Natural killer cell (primary cell): ENCODE results near the gene DCDC2B. TPM values are rescaled to one million over a fixed set of nuclear protein-coding genes. Genes with fewer than 3 reads are reported as not detected.
A peak's percentile ranks its signal among the peaks of the same experiment; 100 is the strongest.

Experiments
- ATAC-seq, 3 donors: fragments of 150-1000 bp in 2 of 3; fragments of 200-7000 bp in 1 of 3; cut with Tn5 transposase; 1 replicate in 1 of 3; 2 replicates in 2 of 3; pipeline ENCODE4 v1.10.0; 2021; ENCODE audit warnings: mild to moderate bottlenecking in 2 of 3, moderate library complexity in 2 of 3
- DNase-seq, 2 donors: peaks; one replicate each; pipeline versions ENCODE4 v3.0.0 to v3.0.0-alpha.2; 2013 to 2021; ENCODE audit warnings: mixed read lengths in 1 of 2
- H3K27ac ChIP-seq: one replicate; pipeline ENCODE4 v1.5.1; 2013; ENCODE audit warnings: mild to moderate bottlenecking, low read length
- H3K27me3 ChIP-seq: one replicate; pipeline ENCODE4 v1.6.1; 2013; ENCODE audit warnings: low read length; ENCODE audit not compliant: control insufficient read depth, insufficient read depth
- H3K36me3 ChIP-seq: one replicate; pipeline ENCODE4 v1.6.1; 2013; ENCODE audit warnings: low read length; ENCODE audit not compliant: control insufficient read depth, insufficient read depth
- H3K4me1 ChIP-seq: one replicate; pipeline ENCODE4 v1.6.1; 2013; ENCODE audit warnings: low read length; ENCODE audit not compliant: control insufficient read depth, insufficient read depth
- H3K4me3 ChIP-seq: one replicate; pipeline ENCODE4 v1.5.1; 2013; ENCODE audit warnings: low read length
- H3K9me3 ChIP-seq: one replicate; pipeline ENCODE4 v1.6.1; 2013; ENCODE audit warnings: low read length; ENCODE audit not compliant: control insufficient read depth, insufficient read depth
- H3K27ac Mint-ChIP-seq, 2 donors: one replicate each; pipeline ENCODE4 v1.8.0; 2022; ENCODE audit warnings: mild to moderate bottlenecking in 2 of 2, mixed read lengths in 2 of 2, moderate library complexity in 1 of 2
- H3K27me3 Mint-ChIP-seq, 2 donors: one replicate each; pipeline ENCODE4 v1.8.0; 2022; ENCODE audit warnings: low read depth in 2 of 2, mixed read lengths in 2 of 2
- H3K36me3 Mint-ChIP-seq: one replicate; pipeline ENCODE4 v1.8.0; 2022; ENCODE audit warnings: mixed read lengths
- H3K4me1 Mint-ChIP-seq, 2 donors: one replicate each; pipeline ENCODE4 v1.8.0; 2022; ENCODE audit warnings: mixed read lengths in 2 of 2
- H3K4me3 Mint-ChIP-seq: one replicate; pipeline ENCODE4 v1.8.0; 2022; ENCODE audit warnings: mild to moderate bottlenecking, moderate library complexity, mixed read lengths
- H3K9me3 Mint-ChIP-seq, 2 donors: one replicate each; pipeline ENCODE4 v1.8.0; 2022; ENCODE audit warnings: mixed read lengths in 2 of 2
- CTCF ChIP-seq: fragments of 200-600 bp; IDR thresholded peaks from one replicate; pipeline ENCODE4 v1.8.0; 2022; ENCODE audit warnings: antibody characterized with exemption
- WGBS: methylation state at CpG from one replicate; pipeline ENCODE4 v1.1.7; 2013; ENCODE audit warnings: missing lambda C conversion rate; ENCODE audit not compliant: insufficient coverage; 5-methylcytosine and 5-hydroxymethylcytosine counted together
- intact Hi-C: fragments of 100-400 bp; cut with micrococcal nuclease; formaldehyde crosslinking; loops from one replicate; pipeline ENCODE4 v1.14.2; 2022
- total RNA-seq, 4 donors: library from RNA; stranded (reverse); fragments of 120-200 nt in 1 of 4; gene quantifications; one replicate each; pipeline versions ENCODE4 v1.2.3 to v1.2.4, GENCODE V29; 2013 to 2022

Gene DCDC2B
- total RNA-seq, 3 donors from 2014 or later (not counting 1 experiment from before 2014, with no cell fraction given): not detected

- DNase-seq: no peak
- ATAC-seq: no peak
- no peak overlapping the region for H3K27ac ChIP-seq
- no peak for TF ChIP-seq CTCF
- Mint-ChIP-seq H3K27me3 (no peaks in the 10 kb centered on the region), H3K4me3 (no peak overlapping the region), H3K36me3 (peaks cover 16% of the 10 kb centered on the region), H3K9me3 (no peaks in the 10 kb centered on the region), H3K27ac (no peak overlapping the region), H3K4me1 (peaks cover 0 to 5% of the 10 kb centered on the region in 2 donors)
- H3K9me3 ChIP-seq: no peaks in the 10 kb centered on the region
- intact Hi-C loops: no loop called here
- 96% methylated on average over 3 of the region's 4 CpGs for WGBS
- peaks cover 54% of the 10 kb centered on the region for H3K36me3 ChIP-seq
- H3K27me3 ChIP-seq: no peaks in the 10 kb centered on the region
- no peaks in the 10 kb centered on the region for H3K4me1 ChIP-seq
- no peak overlapping the region for H3K4me3 ChIP-seq
Observed at GRCh38 chr1:32170991-32171390, 37.9 kb upstream of the DCDC2B start.

GRCh38 chr1:32172621-32173245 lies 36.2 kb upstream of the DCDC2B start:
- Histone ChIP-seq H3K9me3 (no peaks in the 10 kb centered on the region), H3K36me3 (peaks cover 43% of the 10 kb centered on the region), H3K4me3 (no peak overlapping the region), H3K27ac (no peak overlapping the region), H3K4me1 (no peaks in the 10 kb centered on the region), H3K27me3 (no peaks in the 10 kb centered on the region)
- Mint-ChIP-seq H3K4me3 (no peak overlapping the region), H3K27ac (no peak overlapping the region), H3K9me3 (no peaks in the 10 kb centered on the region), H3K4me1 (peaks cover 0 to 5% of the 10 kb centered on the region in 2 donors), H3K27me3 (no peaks in the 10 kb centered on the region), H3K36me3 (peaks cover 9% of the 10 kb centered on the region)
- TF ChIP-seq CTCF: no peak
- intact Hi-C loops: no loop called here
- DNase-seq: no peak
- 90% methylated on average over 1 of the region's 1 CpG for WGBS
- no peak for ATAC-seq

- DNase-seq (no peak), ATAC-seq (no peak)
- no peaks in the 10 kb centered on the region for H3K9me3 ChIP-seq
- peaks cover under 1% of the 10 kb centered on the region for H3K36me3 ChIP-seq
- no peak for TF ChIP-seq CTCF
- H3K27me3 ChIP-seq: no peaks in the 10 kb centered on the region
- intact Hi-C loops: loop anchor here (1.0 to 5.0 kb wide), 3 partner anchors 23 to 71 kb away; partner anchors contain the start of genes EIF3I, KPNA6 and TMEM234
- Mint-ChIP-seq H3K9me3 (no peaks in the 10 kb centered on the region), H3K27ac (peak overlapping the region; percentile 95 to 98), H3K27me3 (no peaks in the 10 kb centered on the region), H3K36me3 (no peaks in the 10 kb centered on the region), H3K4me1 (peaks cover 33 to 35% of the 10 kb centered on the region in 2 donors), H3K4me3 (peak overlapping the region; percentile 95)
- H3K4me1 ChIP-seq: peaks cover 28% of the 10 kb centered on the region
- 91% methylated on average over 5 of the region's 7 CpGs for WGBS
- peak overlapping the region; percentile 80 for H3K27ac ChIP-seq
- no peak overlapping the region for H3K4me3 ChIP-seq
Observed at GRCh38 chr1:32178380-32179192, 30.3 kb upstream of the DCDC2B start.
